Ascending aorta (tissue), 2 donors: ENCODE data around the gene LONP1. TPM values are rescaled to one million over a fixed set of nuclear protein-coding genes. Genes with fewer than 3 reads are reported as not detected.

ENCODE experiments used
- DNase-seq, 2 donors: peaks; one replicate each; pipeline ENCODE4 v3.0.0-alpha.2; 2019; ENCODE audit warnings: low spot score in 2 of 2
- H3K27ac ChIP-seq, 2 donors: fragments of 200-600 bp; sonication (generic); one replicate each; pipeline ENCODE4 v1.5.1; 2016 to 2017; ENCODE audit warnings: mild to moderate bottlenecking in 1 of 2
- H3K27me3 ChIP-seq: fragments of 200-600 bp; sonication (generic); one replicate; pipeline ENCODE4 v1.5.1; 2017
- H3K36me3 ChIP-seq, 2 donors: fragments of 200-600 bp; sonication (generic); one replicate each; pipeline ENCODE4 v1.5.1; 2016
- H3K4me1 ChIP-seq, 2 donors: fragments of 200-600 bp; sonication (generic); one replicate each; pipeline ENCODE4 v1.5.1; 2016 to 2017; ENCODE audit warnings: mild to moderate bottlenecking in 1 of 2
- H3K4me3 ChIP-seq, 2 donors: fragments of 200-600 bp; sonication (generic); one replicate each; pipeline ENCODE4 v1.5.1; 2016 to 2017; ENCODE audit warnings: mild to moderate bottlenecking in 1 of 2
- H3K9me3 ChIP-seq, 2 donors: fragments of 200-600 bp; sonication (generic); one replicate each; pipeline ENCODE4 v1.5.1; 2016
- intact Hi-C: fragments of 100-400 bp; cut with DNase I; formaldehyde crosslinking; loops from one replicate; pipeline ENCODE4 v1.15.1; 2023
- total RNA-seq: library from RNA; depleted of rRNA; stranded (reverse); fragments of >200 nt; gene quantifications from one replicate; pipeline ENCODE4 v1.1.0, GENCODE V29; 2016
- TF ChIP-seq, protein P1 (sequence below), 3 experiments: fragments of 200-600 bp in 2 of 3; fragments of 450-650 bp in 1 of 3; sonication (generic) in 2 of 3; IDR thresholded peaks; one replicate each; pipeline ENCODE4 v1.5.1; 2016 to 2019; ENCODE audit warnings: antibody characterized with exemption in 3 of 3, mild to moderate bottlenecking in 1 of 3, moderate library complexity in 1 of 3

The LONP1 gene
- total RNA-seq, 1 donor from 2014 or later, result 60.0 TPM

DNA sequence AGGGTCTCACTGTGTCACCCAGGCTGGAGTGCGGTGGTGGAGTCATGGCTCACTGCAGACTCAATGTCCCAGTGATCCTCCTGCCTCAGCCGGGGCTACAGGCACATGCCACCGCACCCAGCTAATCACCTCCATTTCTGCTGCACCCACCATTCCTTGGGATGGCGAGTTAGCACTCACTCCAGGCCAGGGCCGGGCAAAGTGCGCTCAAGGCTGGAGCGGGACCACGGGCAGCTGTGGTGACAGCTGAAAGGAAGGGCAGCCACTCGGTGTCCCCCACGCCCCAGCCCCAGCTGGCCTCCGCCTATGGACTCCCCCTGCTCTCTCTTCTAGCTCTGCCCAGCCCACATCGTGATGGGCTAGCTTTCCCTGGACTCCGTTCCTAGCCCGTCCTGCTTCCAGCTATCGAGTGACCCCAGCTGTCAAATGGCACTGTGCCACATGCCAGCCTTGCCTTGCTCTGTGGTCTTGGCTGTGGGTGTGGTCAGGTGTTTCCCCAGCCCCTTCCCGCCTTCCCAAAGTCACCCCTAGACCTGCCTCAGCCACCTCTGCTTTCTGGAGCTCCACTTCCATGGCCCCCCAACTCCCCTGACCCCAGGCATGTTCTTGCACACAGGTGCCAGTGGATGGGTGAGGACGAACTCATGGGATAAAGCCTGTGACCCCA is 43.7 kb downstream of the LONP1 start:
- Histone ChIP-seq H3K4me3 (no peak overlapping the region), H3K27me3 (no peaks in the 10 kb centered on the region), H3K4me1 (peaks cover 6 to 9% of the 10 kb centered on the region in 2 donors), H3K9me3 (no peaks in the 10 kb centered on the region), H3K36me3 (peaks cover 0 to 12% of the 10 kb centered on the region in 2 donors), H3K27ac (no peak overlapping the region)
- TF ChIP-seq, protein P1, sequence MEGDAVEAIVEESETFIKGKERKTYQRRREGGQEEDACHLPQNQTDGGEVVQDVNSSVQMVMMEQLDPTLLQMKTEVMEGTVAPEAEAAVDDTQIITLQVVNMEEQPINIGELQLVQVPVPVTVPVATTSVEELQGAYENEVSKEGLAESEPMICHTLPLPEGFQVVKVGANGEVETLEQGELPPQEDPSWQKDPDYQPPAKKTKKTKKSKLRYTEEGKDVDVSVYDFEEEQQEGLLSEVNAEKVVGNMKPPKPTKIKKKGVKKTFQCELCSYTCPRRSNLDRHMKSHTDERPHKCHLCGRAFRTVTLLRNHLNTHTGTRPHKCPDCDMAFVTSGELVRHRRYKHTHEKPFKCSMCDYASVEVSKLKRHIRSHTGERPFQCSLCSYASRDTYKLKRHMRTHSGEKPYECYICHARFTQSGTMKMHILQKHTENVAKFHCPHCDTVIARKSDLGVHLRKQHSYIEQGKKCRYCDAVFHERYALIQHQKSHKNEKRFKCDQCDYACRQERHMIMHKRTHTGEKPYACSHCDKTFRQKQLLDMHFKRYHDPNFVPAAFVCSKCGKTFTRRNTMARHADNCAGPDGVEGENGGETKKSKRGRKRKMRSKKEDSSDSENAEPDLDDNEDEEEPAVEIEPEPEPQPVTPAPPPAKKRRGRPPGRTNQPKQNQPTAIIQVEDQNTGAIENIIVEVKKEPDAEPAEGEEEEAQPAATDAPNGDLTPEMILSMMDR (IDR thresholded peaks at IDR 0.05), result no peak
- intact Hi-C loops, result no loop called here
- DNase-seq, result no peak

DNA sequence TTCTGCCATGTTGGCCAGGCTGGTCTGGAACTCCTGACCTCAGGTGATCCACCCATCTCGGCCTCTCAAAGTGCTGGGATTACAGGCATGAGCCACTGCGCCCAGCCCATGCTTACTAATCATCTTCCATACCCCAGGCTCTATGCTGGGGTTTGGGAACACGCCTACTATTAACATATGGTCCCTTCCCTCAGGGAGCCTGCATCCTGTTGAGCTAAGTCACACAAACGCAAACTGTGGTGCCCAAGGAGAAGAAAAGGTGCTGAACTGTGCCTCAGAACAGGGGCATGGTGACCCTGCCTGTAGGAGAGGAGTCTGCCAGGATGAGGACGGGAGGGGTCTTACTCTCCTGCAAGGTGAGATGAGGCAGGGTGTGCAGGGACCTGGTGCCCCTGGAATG is 45.2 kb downstream of the LONP1 start:
- intact Hi-C loops, result no loop called here
- no peaks in the 10 kb centered on the region for H3K9me3 ChIP-seq
- H3K36me3 ChIP-seq, result peaks cover 0 to 14% of the 10 kb centered on the region in 2 donors
- TF ChIP-seq, protein P1 (IDR thresholded peaks at IDR 0.05), result no peak
- no peak overlapping the region for H3K27ac ChIP-seq
- no peaks in the 10 kb centered on the region for H3K27me3 ChIP-seq
- peaks cover 3 to 7% of the 10 kb centered on the region in 2 donors for H3K4me1 ChIP-seq
- H3K4me3 ChIP-seq, result no peak overlapping the region
- DNase-seq, result no peak

DNA sequence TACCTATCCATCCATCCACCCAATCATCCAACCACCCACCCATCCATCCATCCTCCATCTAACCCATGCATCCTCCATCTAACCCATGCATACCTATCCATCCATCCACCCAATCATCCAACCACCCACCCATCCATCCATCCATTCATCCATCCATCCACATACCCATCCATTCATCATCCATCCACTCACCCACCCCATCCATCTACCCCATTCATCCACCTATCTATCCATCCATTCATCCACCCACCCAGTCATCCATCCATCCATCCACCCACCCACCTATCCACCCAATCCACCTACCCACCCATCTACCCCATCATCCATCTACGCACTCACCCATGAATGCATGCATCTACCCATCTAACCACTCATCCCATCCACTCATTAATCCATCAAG is 46.2 kb downstream of the LONP1 start:
- no peaks in the 10 kb centered on the region for H3K27me3 ChIP-seq
- intact Hi-C loops, result no loop called here
- DNase-seq, result no peak
- no peak overlapping the region for H3K27ac ChIP-seq
- TF ChIP-seq, protein P1 (IDR thresholded peaks at IDR 0.05), result no peak
- no peaks in the 10 kb centered on the region for H3K4me1 ChIP-seq
- no peaks in the 10 kb centered on the region for H3K9me3 ChIP-seq
- H3K4me3 ChIP-seq, result no peak overlapping the region
- peaks cover 8 to 23% of the 10 kb centered on the region in 2 donors for H3K36me3 ChIP-seq

DNA sequence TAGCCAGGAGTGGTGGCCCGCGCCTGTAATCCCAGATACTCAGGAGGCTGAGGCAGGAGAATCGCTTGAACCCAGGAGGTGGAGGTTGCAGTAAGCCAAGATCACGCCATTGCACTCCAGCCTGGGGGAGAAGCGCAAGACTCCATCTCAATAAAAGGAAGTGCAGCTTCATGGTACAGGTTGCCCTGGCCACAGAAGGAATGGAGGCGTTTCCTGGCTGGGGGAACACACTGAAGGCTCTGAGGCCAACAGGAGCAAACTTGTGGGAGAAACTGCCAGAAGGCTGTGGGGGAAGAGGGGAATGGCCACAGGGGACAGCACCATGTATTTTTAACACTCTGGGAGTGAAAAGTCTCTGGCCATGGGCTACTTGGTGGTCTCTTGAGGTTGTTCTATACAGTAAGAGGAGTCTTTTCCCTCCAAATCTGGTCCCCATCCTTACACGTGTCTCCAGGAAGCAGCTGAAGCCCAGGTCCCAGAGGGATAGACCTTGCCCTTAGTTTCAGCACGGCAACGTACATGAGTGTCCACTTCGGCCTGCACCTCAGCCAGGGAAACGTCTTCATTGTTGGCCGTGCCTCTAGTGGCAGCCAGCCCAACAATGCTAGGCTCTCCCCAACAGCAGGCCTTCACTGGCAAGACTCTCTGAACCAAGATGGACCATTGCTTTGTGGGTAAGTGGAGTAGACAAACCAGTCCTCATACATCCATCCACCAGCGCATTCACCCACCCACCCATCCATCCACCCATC is 47.1 kb downstream of the LONP1 start:
- no peak for DNase-seq
- TF ChIP-seq, protein P1 (IDR thresholded peaks at IDR 0.05), result no peak
- intact Hi-C loops, result no loop called here

DNA sequence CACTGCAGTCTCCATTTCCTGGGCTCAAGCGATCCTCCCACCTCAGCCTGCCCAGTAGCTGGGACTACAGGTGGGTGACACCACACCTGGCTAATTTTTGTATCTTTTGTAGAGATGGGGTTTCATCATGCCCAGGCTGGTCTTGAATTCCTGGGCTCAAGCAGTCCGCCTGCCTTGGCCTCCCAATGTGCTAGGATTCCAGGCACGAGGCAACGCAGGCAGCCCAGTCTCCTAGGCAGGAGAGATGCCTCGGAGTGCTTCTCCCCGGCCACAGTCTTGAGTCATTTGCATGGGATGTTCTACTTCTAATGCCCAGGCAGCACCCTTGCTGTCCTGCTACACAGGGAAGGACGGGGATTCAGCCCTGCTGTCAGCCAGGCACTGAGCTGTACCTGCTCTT is 48.3 kb downstream of the LONP1 start:
- TF ChIP-seq, protein P1 (IDR thresholded peaks at IDR 0.05), result no peak
- Histone ChIP-seq H3K36me3 (peaks cover 29 to 36% of the 10 kb centered on the region in 2 donors), H3K4me1 (no peaks in the 10 kb centered on the region), H3K27ac (no peak overlapping the region), H3K9me3 (no peaks in the 10 kb centered on the region), H3K4me3 (no peak overlapping the region), H3K27me3 (no peaks in the 10 kb centered on the region)
- DNase-seq, result no peak
- intact Hi-C loops, result no loop called here

More for the DNA sequence above, 47.1 kb downstream of the LONP1 start:
- Histone ChIP-seq H3K27ac (no peak overlapping the region), H3K4me1 (no peaks in the 10 kb centered on the region), H3K4me3 (no peak overlapping the region), H3K9me3 (no peaks in the 10 kb centered on the region), H3K36me3 (peaks cover 16 to 24% of the 10 kb centered on the region in 2 donors), H3K27me3 (no peaks in the 10 kb centered on the region)
